ENCODE results near the gene C16orf87. TPM values are rescaled to one million over a fixed set of nuclear protein-coding genes. Genes with fewer than 3 reads are reported as not detected.

The C16orf87 gene
- total RNA-seq, 1 experiment from 2014 or later = 9.5 TPM

GRCh38 chr16:46757339-46758050 is 73.5 kb downstream of the C16orf87 start:
- no peak for DNase-seq (ENCODE audit: low read depth)

- no peak for DNase-seq (ENCODE audit: low read depth)
Measured at GRCh38 chr16:46756772-46757171, 74.2 kb downstream of the C16orf87 start.

- DNase-seq (ENCODE audit: low read depth) = no peak
Measured at GRCh38 chr16:46753015-46753414, 78.0 kb downstream of the C16orf87 start.

GRCh38 chr16:46751381-46751780 is 79.6 kb downstream of the C16orf87 start:
- DNase-seq (ENCODE audit: low read depth) = no peak

GRCh38 chr16:46748775-46749705 is 81.9 kb downstream of the C16orf87 start:
- DNase-seq (ENCODE audit: low read depth) = no peak

- DNase-seq (ENCODE audit: low read depth) = no peak
Measured at GRCh38 chr16:46747777-46748651, 83.0 kb downstream of the C16orf87 start, which contains the start of gene MYLK3. MYLK3 (minus strand) TSS chr16:46748344; CDS start chr16:46748193, 151 bp downstream.

GRCh38 chr16:46746821-46747776 is 83.9 kb downstream of the C16orf87 start:
- peak; percentile 11 for DNase-seq (ENCODE audit: low read depth)

Other genes with a start within 250 kb of the C16orf87 start
- gene SHCBP1, start 209.8 kb downstream of the C16orf87 start, total RNA-seq (2014; rRNA removed) = 59.4 and 67.0 TPM in 2 replicates
- gene VPS35, start 142.0 kb downstream of the C16orf87 start, total RNA-seq (2014; rRNA removed) = 158 and 170 TPM in 2 replicates
- gene ORC6, start 141.5 kb downstream of the C16orf87 start, total RNA-seq (2014; rRNA removed) = 41.4 and 42.4 TPM in 2 replicates
- gene MYLK3, start 82.8 kb downstream of the C16orf87 start, total RNA-seq (2014; rRNA removed) = 0.06 TPM in 1 of 2 replicates, not detected in the other
- 16.0 and 20.1 TPM in 2 replicates for gene GPT2, start 53.2 kb upstream of the C16orf87 start, total RNA-seq (2014; rRNA removed)
- 65.7 and 70.4 TPM in 2 replicates for gene DNAJA2, start 142.5 kb upstream of the C16orf87 start, total RNA-seq (2014; rRNA removed)